IMR-90 (cell line): ENCODE data around the gene PRM2. TPM values are rescaled to one million over a fixed set of nuclear protein-coding genes. Genes with fewer than 3 reads are reported as not detected.

Experiments
- ATAC-seq: fragments of 200-7000 bp; cut with Tn5 transposase; 2 replicates; pipeline ENCODE4 v1.9.1; 2020; ENCODE audit warnings: low read depth, mild to moderate bottlenecking, moderate library complexity
- BruUV-seq: library from RNA; stranded (reverse); fragments of 400-500 nt; replicated peaks from 2 replicates; lab custom pipeline; 2021; lab: Mats Ljungman, UMichigan
- CTCF ChIA-PET: fragments of 300-600 bp; formaldehyde crosslinking; extraction: SDS; loops from one replicate; lab custom pipeline; 2021; ENCODE audit warnings: antibody characterized with exemption; lab: Yijun Ruan, JAX
- POLR2A ChIA-PET: fragments of 300-600 bp; sonication (Branson Sonifier 250); formaldehyde crosslinking; loops from one replicate; lab custom pipeline; 2022; ENCODE audit warnings: antibody characterized with exemption; ENCODE audit not compliant: unreplicated experiment; lab: Charles Lee
- DNase-seq: peaks from one replicate; pipeline ENCODE4 v3.0.0; 2013
- H2AFZ ChIP-seq: replicated peaks from 2 replicates; pipeline ENCODE3; 2013; ENCODE audit warnings: low read length, mild to moderate bottlenecking; ENCODE audit not compliant: poor library complexity
- H2AK5ac ChIP-seq: 2 replicates; pipeline ENCODE4 v1.6.1; 2013; ENCODE audit warnings: low read depth, low read length, inconsistent platforms
- H2AK9ac ChIP-seq: replicated peaks from 2 replicates; pipeline ENCODE3; 2013; ENCODE audit warnings: mild to moderate bottlenecking, low read depth, low read length, moderate library complexity; ENCODE audit not compliant: poor library complexity
- H2BK120ac ChIP-seq: 2 replicates; pipeline ENCODE4 v1.6.1; 2013; ENCODE audit warnings: low read depth, low read length, inconsistent platforms
- H2BK15ac ChIP-seq: 3 replicates; pipeline ENCODE4 v1.6.1; 2013; ENCODE audit warnings: low read depth, low read length, inconsistent platforms
- H2BK20ac ChIP-seq: 2 replicates; pipeline ENCODE4 v1.6.1; 2013; ENCODE audit warnings: low read depth, mild to moderate bottlenecking, inconsistent platforms, low read length, moderate library complexity
- H2BK5ac ChIP-seq: 2 replicates; pipeline ENCODE4 v1.6.1; 2013; ENCODE audit warnings: mild to moderate bottlenecking, low read depth, low read length, inconsistent platforms; ENCODE audit not compliant: poor library complexity, severe bottlenecking
- H3K14ac ChIP-seq: replicated peaks from 2 replicates; pipeline ENCODE4 v1.6.1; 2013; ENCODE audit warnings: low read depth, low read length, inconsistent platforms
- H3K18ac ChIP-seq: 2 replicates; pipeline ENCODE4 v1.6.1; 2013; ENCODE audit warnings: low read depth, low read length, control low read depth
- H3K23ac ChIP-seq: 2 replicates; pipeline ENCODE4 v1.6.1; 2013; ENCODE audit warnings: low read depth, low read length, inconsistent platforms
- H3K27ac ChIP-seq: 2 replicates; pipeline ENCODE4 v1.5.1; 2013; ENCODE audit warnings: mild to moderate bottlenecking, control low read depth, low read length; ENCODE audit not compliant: insufficient read depth
- H3K27me3 ChIP-seq: 2 replicates; pipeline ENCODE4 v1.6.1; 2013; ENCODE audit warnings: low read length; ENCODE audit not compliant: control insufficient read depth, insufficient read depth
- H3K36me3 ChIP-seq: 2 replicates; pipeline ENCODE4 v1.6.1; 2013; ENCODE audit warnings: low read length, mixed read lengths; ENCODE audit not compliant: control insufficient read depth, insufficient read depth
- H3K4ac ChIP-seq: 2 replicates; pipeline ENCODE4 v1.6.1; 2013; ENCODE audit warnings: low read depth, low read length, inconsistent platforms
- H3K4me1 ChIP-seq: 2 replicates; pipeline ENCODE4 v1.6.1; 2013; ENCODE audit warnings: low read length, mixed read lengths; ENCODE audit not compliant: control insufficient read depth, insufficient read depth
- H3K4me2 ChIP-seq: 2 replicates; pipeline ENCODE4 v1.6.1; 2013; ENCODE audit warnings: low read depth, mild to moderate bottlenecking, control low read depth, low read length, moderate library complexity
- H3K4me3 ChIP-seq: 2 replicates; pipeline ENCODE4 v1.5.1; 2013; ENCODE audit warnings: low read depth, mild to moderate bottlenecking, control low read depth, low read length, moderate library complexity; ENCODE audit not compliant: insufficient read depth
- H3K56ac ChIP-seq: 2 replicates; pipeline ENCODE4 v1.6.1; 2013; ENCODE audit warnings: low read length, inconsistent platforms; ENCODE audit not compliant: insufficient read depth; ENCODE audit errors: extremely low read depth
- H3K79me1 ChIP-seq, 2 experiments: 2 replicates each; pipeline ENCODE4 v1.6.1; 2013; ENCODE audit warnings: low read length in 2 of 2, inconsistent platforms in 1 of 2, low read depth in 1 of 2
- H3K9ac ChIP-seq: 2 replicates; pipeline ENCODE4 v1.6.1; 2013; ENCODE audit warnings: low read depth, low read length, control low read depth
- H3K9me1 ChIP-seq: 2 replicates; pipeline ENCODE4 v1.6.1; 2013; ENCODE audit warnings: low read length, inconsistent platforms; ENCODE audit not compliant: insufficient read depth
- H3K9me3 ChIP-seq: 2 replicates; pipeline ENCODE4 v1.6.1; 2013; ENCODE audit warnings: low read length; ENCODE audit not compliant: control insufficient read depth, insufficient read depth
- H4K20me1 ChIP-seq: 2 replicates; pipeline ENCODE4 v1.6.1; 2013; ENCODE audit warnings: low read length, inconsistent platforms; ENCODE audit not compliant: insufficient read depth
- H4K5ac ChIP-seq: 2 replicates; pipeline ENCODE4 v1.6.1; 2013; ENCODE audit warnings: mild to moderate bottlenecking, low read depth, low read length, control low read depth
- H4K8ac ChIP-seq, 2 experiments: 2 replicates each; pipeline ENCODE4 v1.6.1; 2013; ENCODE audit warnings: low read depth in 2 of 2, low read length in 2 of 2, control low read depth in 1 of 2, inconsistent platforms in 1 of 2
- H4K91ac ChIP-seq: 2 replicates; pipeline ENCODE4 v1.6.1; 2013; ENCODE audit warnings: low read depth, low read length, inconsistent platforms; ENCODE audit not compliant: insufficient read depth
- BHLHE40 ChIP-seq: fragments of 150-350 bp; IDR thresholded peaks from 2 replicates; pipeline ENCODE4 v1.6.1; 2016; ENCODE audit warnings: mild to moderate bottlenecking, low read depth, low read length
- CHD1 ChIP-seq: IDR thresholded peaks from 2 replicates; pipeline ENCODE4 v1.6.1; 2012; ENCODE audit warnings: low read depth, low read length, improper control_type of control experiment
- CTCF ChIP-seq: conservative IDR thresholded peaks from 2 replicates; pipeline ENCODE4 v1.5.1; 2012; ENCODE audit warnings: mild to moderate bottlenecking, low read depth, low read length, improper control_type of control experiment
- ELK1 ChIP-seq: fragments of 150-350 bp; IDR thresholded peaks from 2 replicates; pipeline ENCODE4 v1.6.1; 2016; ENCODE audit warnings: low read depth, mild to moderate bottlenecking, low read length, moderate library complexity, borderline replicate concordance
- MAZ ChIP-seq: IDR thresholded peaks from 2 replicates; pipeline ENCODE4 v1.6.1; 2012; ENCODE audit warnings: low read depth, mild to moderate bottlenecking, low read length, improper control_type of control experiment, moderate library complexity, borderline replicate concordance
- MXI1 ChIP-seq: IDR thresholded peaks from 2 replicates; pipeline ENCODE4 v1.6.1; 2012; ENCODE audit warnings: low read depth, mild to moderate bottlenecking, low read length, moderate library complexity, borderline replicate concordance
- RCOR1 ChIP-seq: IDR thresholded peaks from 2 replicates; pipeline ENCODE4 v1.6.1; 2012; ENCODE audit warnings: mild to moderate bottlenecking, low read length, improper control_type of control experiment; ENCODE audit not compliant: insufficient replicate concordance
- RFX5 ChIP-seq: IDR thresholded peaks from 2 replicates; pipeline ENCODE4 v1.8.0; 2012; ENCODE audit warnings: low read depth, mild to moderate bottlenecking, low read length, moderate library complexity
- SMC3 ChIP-seq: fragments of 150-350 bp; IDR thresholded peaks from 2 replicates; pipeline ENCODE4 v1.6.1; 2016; ENCODE audit warnings: low read depth, mild to moderate bottlenecking, antibody characterized with exemption, low read length, moderate library complexity
- WGBS, 2 experiments: methylation state at CpG; one replicate each; pipeline versions ENCODE4 v1.1.5 to v1.1.7; 2013; ENCODE audit warnings: missing lambda C conversion rate in 2 of 2; ENCODE audit not compliant: insufficient read length in 1 of 2; ENCODE audit errors: extremely low coverage in 2 of 2; 5-methylcytosine and 5-hydroxymethylcytosine counted together
- dilution Hi-C: fragments of 300-500 bp; cut with HindIII; formaldehyde crosslinking; loops from one replicate; pipeline ENCODE4 v1.14.3; 2018; ENCODE audit warnings: low sequenced_read_pairs; ENCODE audit not compliant: unreplicated experiment
- in situ Hi-C: fragments of 300-500 bp; cut with MboI; formaldehyde crosslinking; loops from 3 replicates; pipeline ENCODE4 v1.14.3; 2019; ENCODE audit warnings: low sequenced_read_pairs, inconsistent platforms, mixed read lengths
- intact Hi-C: fragments of 100-400 bp; cut with micrococcal nuclease; formaldehyde crosslinking; loops from 2 replicates; pipeline ENCODE4 v1.10.0; 2022
- polyA plus RNA-seq, 3 experiments: library from polyadenylated mRNA; depleted of rRNA; stranded (reverse); fragments of >200 nt; gene quantifications; 2 replicates each; pipeline ENCODE4 v1.2.3, GENCODE V29; 2012; ENCODE audit warnings: low replicate concordance in 1 of 3
- total RNA-seq: library from RNA; depleted of rRNA; stranded (reverse); fragments of >200 nt; gene quantifications from 2 replicates; pipeline ENCODE4 v1.2.3, GENCODE V29; 2012

PRM2 gene
- total and polyA plus RNA-seq, 2 of the 4 experiments (the other 2 are of a cell fraction), result not detected

GRCh38 chr16:11303405-11304138 is 27.3 kb upstream of the PRM2 start:
- 78% methylated on average over 14 of the region's 18 CpGs; no CpG with 5 or more reads in 1 of the 2 experiments for WGBS, 2 experiments
- POLR2A ChIA-PET, result no interaction called here
- CTCF ChIA-PET, result no interaction called here
- H2BK5ac ChIP-seq, result no peak overlapping the region
- H4K91ac ChIP-seq, result no peak overlapping the region
- no peak overlapping the region for H3K23ac ChIP-seq
- no peaks in the 10 kb centered on the region for H3K27me3 ChIP-seq
- no peak overlapping the region for H2BK15ac ChIP-seq
- H3K9me1 ChIP-seq, result no peaks in the 10 kb centered on the region
- H3K4me2 ChIP-seq, result no peak overlapping the region
- no peak overlapping the region for H3K18ac ChIP-seq
- H3K36me3 ChIP-seq, result no peaks in the 10 kb centered on the region
- H4K5ac ChIP-seq, result no peak overlapping the region
- H3K14ac ChIP-seq, result no peak overlapping the region
- intact Hi-C loops, result no loop called here
- no peaks in the 10 kb centered on the region; the same call in 1 of the 2 replicates for H3K4me1 ChIP-seq
- no peak overlapping the region for H2BK20ac ChIP-seq
- H4K8ac ChIP-seq, result no peak overlapping the region
- H3K9me3 ChIP-seq, result no peaks in the 10 kb centered on the region
- no TSS peak for BruUV-seq
- H3K4me3 ChIP-seq, result no peak overlapping the region
- TF ChIP-seq CTCF (no peak), BHLHE40 (no peak), SMC3 (no peak), MXI1 (no peak), MAZ (no peak), ELK1 (no peak), RFX5 (no peak), RCOR1 (no peak), CHD1 (no peak)
- H3K56ac ChIP-seq, result no peak overlapping the region
- no peak overlapping the region for H2AK9ac ChIP-seq
- no peak for DNase-seq
- H3K27ac ChIP-seq, result no peak overlapping the region
- dilution Hi-C loops, result no loop called here
- ATAC-seq, result no peak
- no peaks in the 10 kb centered on the region for H3K79me1 ChIP-seq
- no peak overlapping the region for H3K9ac ChIP-seq
- no peak overlapping the region for H2AK5ac ChIP-seq
- no peaks in the 10 kb centered on the region for H4K20me1 ChIP-seq
- no peak overlapping the region for H3K4ac ChIP-seq
- H2AFZ ChIP-seq, result no peak overlapping the region
- in situ Hi-C loops, result no loop called here
- H2BK120ac ChIP-seq, result no peak overlapping the region
